ENCODE measurements around the gene GALNT2.

Gene GALNT2

GRCh38 chr1:230097370-230097769 lies 30.3 kb downstream of the GALNT2 start:
- no peak for DNase-seq

DNA sequence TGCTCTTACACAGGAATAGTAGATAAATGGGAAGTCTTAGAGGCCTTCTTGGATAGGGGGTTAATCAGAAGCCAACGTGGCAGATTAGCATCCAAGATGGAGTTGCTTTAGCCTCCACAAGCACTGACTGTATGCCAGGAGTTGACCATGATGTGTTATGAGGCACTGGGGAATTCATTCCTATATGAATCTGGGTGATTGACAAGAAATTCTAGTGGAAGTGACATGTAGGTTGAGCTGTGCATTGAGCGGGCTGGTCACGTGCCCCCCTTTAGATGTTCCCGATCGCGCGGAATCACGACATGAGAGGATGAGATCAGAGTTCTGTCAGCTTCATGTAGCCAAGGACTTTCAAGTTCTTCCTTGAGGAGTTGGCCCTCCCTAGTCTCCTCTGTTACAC lies 31.7 kb downstream of the GALNT2 start:
- no peak for DNase-seq

- no peak for DNase-seq
Measured at GRCh38 chr1:230099465-230099864, 32.4 kb downstream of the GALNT2 start.

DNA sequence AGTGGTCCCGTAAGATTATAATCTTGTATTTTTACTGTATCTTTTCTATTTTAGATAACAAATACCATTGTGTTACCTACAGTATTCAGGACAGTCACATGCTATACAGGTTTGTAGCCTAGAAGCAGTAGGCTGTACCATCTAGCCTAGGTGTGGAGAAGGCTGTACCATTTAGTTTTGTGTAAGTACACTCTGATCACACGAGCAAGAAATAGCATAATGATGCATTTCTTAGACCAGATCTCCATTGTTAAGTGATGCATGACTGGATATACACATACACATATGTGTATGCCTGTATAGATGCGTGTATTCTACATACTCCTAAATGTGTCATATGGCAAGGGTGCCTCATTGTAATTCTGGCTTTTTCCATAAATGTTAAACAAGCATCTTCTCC lies 33.9 kb downstream of the GALNT2 start:
- DNase-seq, result no peak

DNA sequence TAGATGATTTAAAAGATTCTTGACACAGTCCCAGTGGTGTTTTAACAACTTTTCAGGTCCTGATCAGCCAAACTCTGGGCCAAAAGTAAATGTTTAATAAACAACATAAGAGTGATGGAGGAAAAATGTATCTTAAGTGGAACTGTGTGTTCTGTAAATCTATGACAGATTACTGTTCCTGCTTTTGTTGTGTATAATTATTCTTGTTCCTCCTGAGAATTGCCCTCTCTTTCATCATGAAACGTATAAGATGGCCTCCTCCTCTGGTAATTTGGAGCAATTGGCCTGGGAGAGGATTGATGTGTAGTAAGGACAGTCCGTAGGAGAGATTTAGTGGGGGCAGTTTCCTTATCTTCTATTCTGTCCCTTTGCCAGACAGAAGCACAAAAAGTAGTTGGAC lies 34.5 kb downstream of the GALNT2 start:
- no peak for DNase-seq

DNA sequence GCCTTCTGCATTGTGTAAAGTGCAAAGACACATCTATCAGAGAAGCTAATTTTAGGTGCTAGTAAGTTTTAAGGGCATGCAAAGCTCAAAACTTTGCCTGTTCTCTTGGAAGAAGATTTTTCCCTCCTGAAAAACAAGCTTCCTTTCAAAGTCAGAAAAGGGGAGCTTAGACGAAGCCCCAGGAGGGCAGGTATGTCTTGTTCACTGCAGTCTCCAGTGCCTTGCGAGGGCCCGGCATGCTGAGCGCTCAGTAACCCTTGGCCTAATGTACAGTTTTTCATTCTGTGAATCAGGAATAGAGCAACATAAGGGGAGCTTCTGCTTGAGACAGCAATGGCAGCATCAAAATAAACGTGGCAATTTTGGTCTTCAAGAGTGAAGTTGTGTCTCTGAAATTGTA lies 35.0 kb downstream of the GALNT2 start:
- DNase-seq, result no peak

- DNase-seq, result no peak
Measured at GRCh38 chr1:230102472-230102871, 35.4 kb downstream of the GALNT2 start.

DNA sequence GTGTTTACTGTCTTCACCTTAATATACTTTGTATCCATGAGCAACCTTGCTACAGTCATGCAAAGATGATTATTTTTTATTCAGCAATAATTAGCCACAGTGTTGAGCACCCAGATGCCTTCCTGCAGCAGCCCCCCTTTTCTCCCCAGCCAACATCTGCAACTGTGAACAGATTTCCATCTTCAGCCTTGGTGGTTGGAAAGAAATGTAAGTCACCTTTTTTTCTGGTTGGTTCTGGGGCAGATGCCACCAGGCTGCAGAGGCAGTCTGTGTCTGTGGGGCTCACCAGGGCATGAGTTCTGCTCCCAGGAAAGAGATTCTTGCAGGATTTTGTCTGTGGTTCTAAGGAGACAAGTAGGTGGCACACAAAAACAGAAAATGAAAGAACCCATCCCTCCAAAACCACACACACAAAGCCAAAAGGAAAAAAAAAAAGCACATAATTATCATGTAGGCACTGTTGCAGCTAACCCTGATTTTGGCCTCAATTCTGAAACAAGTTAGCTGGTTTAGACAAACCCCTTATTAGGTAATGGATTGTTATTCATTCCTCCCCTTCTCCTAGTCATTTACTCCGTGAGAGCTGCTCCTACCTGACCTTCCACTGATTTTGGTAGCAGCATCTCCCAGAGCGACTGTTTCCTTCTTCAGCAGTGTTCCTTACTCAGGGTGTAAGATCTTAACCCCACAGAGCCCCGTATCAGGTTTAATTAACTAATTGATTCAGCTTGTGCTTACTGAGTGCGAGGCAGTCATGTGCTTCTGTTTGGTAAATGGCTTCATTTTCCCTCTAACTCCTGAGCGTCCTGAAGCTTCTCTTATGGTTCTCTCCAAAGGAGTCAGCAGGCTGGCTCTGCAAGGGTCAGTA lies 36.5 kb downstream of the GALNT2 start:
- DNase-seq, result no peak

- peak; percentile 91 for DNase-seq
Measured at GRCh38 chr1:230104395-230105244, 37.6 kb downstream of the GALNT2 start.

DNA sequence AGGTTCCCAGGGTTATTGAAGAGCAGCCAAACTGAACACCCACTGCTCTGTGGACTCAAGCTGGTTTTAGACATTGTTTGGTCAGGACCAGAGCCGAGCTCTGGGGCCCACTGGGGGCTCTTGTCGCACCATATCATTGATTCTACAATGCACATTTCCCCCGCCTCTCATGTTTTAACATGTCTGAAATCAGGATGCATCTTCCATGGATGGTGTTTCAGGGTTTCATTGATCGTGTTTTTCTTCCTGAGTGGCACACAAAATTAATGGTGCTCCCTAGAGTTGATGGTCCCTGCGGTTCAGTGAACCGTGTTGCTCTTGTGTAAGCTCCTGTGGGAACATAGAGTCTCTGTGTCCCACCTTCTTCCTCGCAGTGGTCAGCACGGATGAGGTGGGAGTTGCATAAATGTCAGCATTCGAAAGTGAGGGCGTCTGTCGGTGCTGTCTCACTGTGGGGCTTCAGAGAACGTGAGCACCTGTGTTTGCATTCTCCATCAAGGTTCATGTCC lies 38.3 kb downstream of the GALNT2 start:
- DNase-seq, result no peak

- no peak for DNase-seq
Measured at GRCh38 chr1:230105754-230106625, 39.0 kb downstream of the GALNT2 start.

- DNase-seq, result no peak
Measured at GRCh38 chr1:230107941-230108340, 40.9 kb downstream of the GALNT2 start.

DNA sequence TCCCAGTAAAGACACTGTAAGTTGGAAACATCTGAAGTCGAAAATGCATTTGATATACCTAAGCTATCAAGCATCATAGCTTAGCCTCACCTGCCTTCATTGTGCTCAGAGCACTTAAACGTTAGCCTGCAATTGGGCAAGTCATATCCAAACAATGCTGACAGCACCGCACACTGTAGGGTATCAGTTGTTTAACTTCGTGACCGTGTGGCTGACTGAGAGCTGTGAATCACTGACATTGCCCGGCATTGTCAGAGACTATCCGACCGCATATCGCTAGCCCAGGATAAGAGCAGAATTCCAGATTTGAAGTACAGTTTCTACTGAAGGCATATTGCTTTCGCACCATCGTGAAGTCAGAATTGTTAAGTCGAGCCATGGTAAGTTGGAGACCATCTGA lies 41.5 kb downstream of the GALNT2 start:
- DNase-seq, result no peak

- DNase-seq, result no peak
Measured at GRCh38 chr1:230109066-230109465, 42.0 kb downstream of the GALNT2 start.

GRCh38 chr1:230109895-230110667 lies 43.0 kb downstream of the GALNT2 start:
- DNase-seq, result peak; percentile 89

DNA sequence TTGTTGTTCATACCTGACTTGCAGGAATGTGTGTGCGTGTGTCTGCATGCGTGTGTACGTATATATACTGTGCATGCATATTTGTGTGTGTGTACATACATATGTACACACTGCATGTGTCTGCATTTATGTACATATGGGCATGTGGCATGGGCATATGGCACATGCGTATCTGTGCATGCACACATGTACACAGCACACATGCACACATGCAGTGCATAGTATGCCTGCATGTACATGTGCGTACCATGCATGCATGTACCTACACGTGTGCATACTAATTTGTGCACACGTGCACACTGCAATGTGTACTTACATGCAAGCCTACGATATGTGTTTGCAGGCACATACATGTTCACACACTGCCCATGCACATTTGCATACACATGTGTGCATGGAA lies 43.9 kb downstream of the GALNT2 start:
- DNase-seq, result no peak

DNA sequence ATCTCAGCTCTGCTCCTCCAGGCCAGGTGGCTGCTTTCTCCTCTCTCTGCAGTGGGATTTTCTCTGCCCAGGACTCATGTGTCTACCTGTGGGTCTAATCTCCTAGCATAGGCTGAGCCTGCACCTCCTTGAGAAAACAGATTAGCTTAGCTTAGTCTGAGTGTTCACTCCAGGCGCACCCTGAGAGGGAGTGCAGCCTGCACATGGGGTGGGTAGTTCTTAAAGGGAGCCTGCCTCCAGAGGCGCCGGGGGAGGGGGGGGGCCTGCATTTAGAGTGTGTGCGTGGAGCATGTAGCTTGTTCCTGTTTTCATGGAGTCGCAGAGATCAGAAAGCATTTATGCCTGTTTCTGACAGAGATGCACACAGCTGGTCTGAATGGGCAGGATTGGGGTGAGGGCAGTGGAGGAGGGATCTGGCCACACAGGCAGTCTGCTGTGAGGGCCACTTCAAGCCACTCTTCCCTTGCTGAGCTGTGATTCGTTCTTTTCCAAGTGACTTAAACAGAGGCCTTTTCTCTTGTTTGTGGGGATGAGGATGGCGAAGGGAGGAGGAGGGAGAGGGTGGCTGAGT lies 45.2 kb downstream of the GALNT2 start:
- no peak for DNase-seq

DNA sequence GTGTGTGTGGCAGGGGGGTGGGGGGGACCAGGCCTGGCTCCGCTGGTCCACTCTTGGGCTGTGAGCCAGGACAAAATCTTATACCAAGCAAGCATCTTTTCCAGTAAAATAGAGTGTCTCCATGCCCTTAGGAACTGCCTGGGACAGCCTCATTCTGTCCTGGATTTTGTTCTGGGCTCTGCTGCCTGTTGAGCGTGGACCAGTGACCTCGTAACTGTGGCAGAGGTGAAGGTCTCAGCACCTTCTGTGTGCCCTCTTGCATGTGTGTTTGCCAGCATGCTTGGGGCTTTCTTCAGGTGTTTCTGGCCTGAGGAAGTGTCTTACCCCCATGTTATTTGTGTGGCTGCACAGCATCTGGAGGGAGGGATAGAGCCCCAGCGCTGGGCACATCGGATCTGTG lies 45.7 kb downstream of the GALNT2 start:
- DNase-seq, result no peak

GRCh38 chr1:230113235-230113592 lies 46.2 kb downstream of the GALNT2 start:
- no peak for DNase-seq

DNA sequence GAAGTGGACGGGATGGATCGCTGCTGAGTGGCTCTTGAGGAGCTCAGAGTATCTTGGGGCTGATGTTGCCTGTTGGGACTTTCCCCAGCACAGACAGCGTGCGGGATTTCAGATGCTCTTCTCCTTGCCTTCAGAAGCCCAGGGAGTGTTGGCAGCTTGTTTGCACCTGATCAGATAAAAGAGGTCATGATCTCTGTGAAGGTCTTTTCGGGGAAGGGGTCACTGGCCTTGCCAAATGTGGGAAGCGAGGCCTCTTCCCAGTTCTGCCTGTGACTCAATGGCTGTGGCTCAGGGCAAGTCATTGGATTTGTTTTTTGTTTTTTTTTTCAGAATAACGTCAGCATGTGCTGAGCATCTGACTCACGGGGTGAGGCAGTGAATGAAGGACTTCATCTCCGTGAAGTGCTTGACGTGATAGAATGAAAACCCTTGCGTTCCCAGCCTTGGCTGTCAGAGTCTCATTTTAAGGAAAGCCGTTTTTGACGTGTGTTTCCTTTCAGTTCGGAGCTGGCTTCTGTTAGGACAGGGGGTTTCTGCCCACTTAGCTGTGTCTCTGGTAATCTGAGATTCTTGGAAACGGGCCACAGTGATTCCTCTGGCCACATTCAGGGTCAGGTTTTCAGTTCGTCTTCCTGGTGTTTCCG lies 46.7 kb downstream of the GALNT2 start:
- no peak for DNase-seq

- no peak for DNase-seq
Measured at GRCh38 chr1:230114237-230114651, 47.2 kb downstream of the GALNT2 start.
